AG04449 (cell line): ENCODE measurements around the gene HS6ST3.

Experiments
- CTCF ChIA-PET: fragments of 350-600 bp; formaldehyde crosslinking; extraction: SDS; loops from one replicate; lab custom pipeline; 2021; ENCODE audit warnings: antibody characterized with exemption; lab: Yijun Ruan, JAX
- POLR2A ChIA-PET: fragments of 400-600, 350-600 bp; formaldehyde crosslinking; extraction: SDS; loops from one replicate; lab custom pipeline; 2020; ENCODE audit warnings: antibody characterized with exemption, inconsistent platforms; lab: Yijun Ruan, JAX
- DNase-seq: peaks from one replicate; pipeline ENCODE4 v3.0.0-alpha.2; 2010; ENCODE audit warnings: low read depth, low spot score
- H3K4me3 ChIP-seq: 2 replicates; pipeline ENCODE4 v1.5.1; 2011; ENCODE audit warnings: low read depth, mild to moderate bottlenecking, control low read depth, low read length
- CTCF ChIP-seq: IDR thresholded peaks from one replicate; pipeline ENCODE4 v1.5.1; 2011; ENCODE audit warnings: mild to moderate bottlenecking, moderate library complexity, low read length, control low read depth, inconsistent platforms; ENCODE audit not compliant: insufficient read depth; ENCODE audit errors: missing control alignments

The HS6ST3 gene

GRCh38 chr13:96203471-96203870 lies 113.6 kb downstream of the HS6ST3 start:
- ChIA-PET POLR2A (no interaction called here), CTCF (no interaction called here)
- no peak overlapping the region for H3K4me3 ChIP-seq
- no peak for DNase-seq
- TF ChIP-seq CTCF = no peak

GRCh38 chr13:96214824-96215445 lies 125.0 kb downstream of the HS6ST3 start:
- no peak for DNase-seq
- POLR2A ChIA-PET = no interaction called here
- CTCF ChIA-PET = no interaction called here
- H3K4me3 ChIP-seq = no peak overlapping the region
- no peak for TF ChIP-seq CTCF

- TF ChIP-seq CTCF = no peak
- CTCF ChIA-PET = no interaction called here
- no peak overlapping the region for H3K4me3 ChIP-seq
- no peak for DNase-seq
- POLR2A ChIA-PET = no interaction called here
These were observed 126.6 kb downstream of the HS6ST3 start for GRCh38 chr13:96216543-96216942.

GRCh38 chr13:96218475-96218874 lies 128.6 kb downstream of the HS6ST3 start:
- POLR2A ChIA-PET = no interaction called here

GRCh38 chr13:96221471-96221870 lies 131.6 kb downstream of the HS6ST3 start:
- POLR2A ChIA-PET = no interaction called here
- CTCF ChIA-PET = no interaction called here
- DNase-seq = no peak
- no peak overlapping the region for H3K4me3 ChIP-seq
- TF ChIP-seq CTCF = no peak

More at GRCh38 chr13:96218475-96218874, 128.6 kb downstream of the HS6ST3 start:
- H3K4me3 ChIP-seq = no peak overlapping the region
- no peak for DNase-seq
- no peak for TF ChIP-seq CTCF
- CTCF ChIA-PET = no interaction called here

GRCh38 chr13:96223231-96223630 lies 133.3 kb downstream of the HS6ST3 start:
- ChIA-PET POLR2A (no interaction called here), CTCF (no interaction called here)
- no peak overlapping the region for H3K4me3 ChIP-seq
- DNase-seq = no peak
- TF ChIP-seq CTCF = no peak
